Psoas muscle (tissue), 8 donors: ENCODE measurements around the gene NOB1. TPM values are rescaled to one million over a fixed set of nuclear protein-coding genes. Genes with fewer than 3 reads are reported as not detected.

Experiments
- ATAC-seq, 4 donors: fragments of 200-7000 bp; cut with Tn5 transposase; one replicate each; pipeline ENCODE4 v1.9.1; 2020; ENCODE audit warnings: moderate library complexity in 3 of 4, mild to moderate bottlenecking in 2 of 4
- DNase-seq, 2 donors: peaks; one replicate each; pipeline ENCODE4 v3.0.0-alpha.2; 2020
- H3K27ac ChIP-seq: fragments of 200-600 bp; one replicate; pipeline ENCODE4 v1.8.0; 2022
- H3K27me3 ChIP-seq, 3 donors: fragments of 200-600 bp in 1 of 3; one replicate each; pipeline versions ENCODE4 v1.6.1 to v1.8.0; 2013 to 2022; ENCODE audit warnings: low read length in 2 of 3, mild to moderate bottlenecking in 2 of 3, moderate library complexity in 1 of 3; ENCODE audit not compliant: insufficient read depth in 3 of 3
- H3K36me3 ChIP-seq, 2 donors: fragments of 200-600 bp in 1 of 2; one replicate each; pipeline versions ENCODE4 v1.6.1 to v1.8.0; 2013 to 2022; ENCODE audit warnings: low read depth in 1 of 2, mild to moderate bottlenecking in 1 of 2, moderate library complexity in 1 of 2; ENCODE audit not compliant: insufficient read depth in 1 of 2
- H3K4me1 ChIP-seq: fragments of 200-600 bp; one replicate; pipeline ENCODE4 v1.8.0; 2022
- H3K4me3 ChIP-seq: fragments of 200-600 bp; one replicate; pipeline ENCODE4 v1.8.0; 2022; ENCODE audit warnings: mild to moderate bottlenecking
- H3K9me3 ChIP-seq: fragments of 200-600 bp; one replicate; pipeline ENCODE4 v1.8.0; 2022
- WGBS, 3 donors: extraction: QIAGEN DNeasy Blood & Tissue Kit; methylation state at CpG; one replicate each; pipeline versions ENCODE4 v1.1.6 to v1.1.7; 2013; 5-methylcytosine and 5-hydroxymethylcytosine counted together
- intact Hi-C, 2 donors: fragments of 100-400 bp; cut with DNase I; formaldehyde crosslinking; loops; one replicate each; pipeline versions ENCODE4 v1.11.0 to v1.14.2; 2022
- polyA plus RNA-seq, 3 donors: library from polyadenylated mRNA; stranded (reverse); fragments of 200-250 nt; gene quantifications; one replicate each; pipeline ENCODE4 v1.2.3, GENCODE V29; 2013
- total RNA-seq, 4 donors: library from RNA; stranded (reverse); fragmentation: NEBNext Ultra II Directional in 2 of 4; extraction: Animal tissue kit (Norgen Biotek cat#: 25700) in 2 of 4; gene quantifications; one replicate each; pipeline versions ENCODE4 v1.2.1 to v1.2.4, GENCODE V29; 2021 to 2023
- TF ChIP-seq, protein P1 (sequence below): fragments of 200-600 bp; IDR thresholded peaks from one replicate; pipeline ENCODE4 v1.8.0; 2022; ENCODE audit warnings: antibody characterized with exemption
- donor health status: healthy with polysubstance abuse.
- donor health status: DM: no; HTN: no; CAD: no; lungs with moderate emphysema.
- donor health status: Bipolar disorder and iron deficiency.
- donor health status: healthy.
- donor health status: DM: yes; HTN: yes; CAD: no.
- donor health status: DM: no; HTN: no; CAD: no.
- donor health status: DM: no; HTN: no; CAD: no.
- donor health status: DM: yes; HTN: yes; CAD: no.

The NOB1 gene
- total and polyA plus RNA-seq, 7 donors = 29.3 to 60.6 (median 42.5) TPM

DNA sequence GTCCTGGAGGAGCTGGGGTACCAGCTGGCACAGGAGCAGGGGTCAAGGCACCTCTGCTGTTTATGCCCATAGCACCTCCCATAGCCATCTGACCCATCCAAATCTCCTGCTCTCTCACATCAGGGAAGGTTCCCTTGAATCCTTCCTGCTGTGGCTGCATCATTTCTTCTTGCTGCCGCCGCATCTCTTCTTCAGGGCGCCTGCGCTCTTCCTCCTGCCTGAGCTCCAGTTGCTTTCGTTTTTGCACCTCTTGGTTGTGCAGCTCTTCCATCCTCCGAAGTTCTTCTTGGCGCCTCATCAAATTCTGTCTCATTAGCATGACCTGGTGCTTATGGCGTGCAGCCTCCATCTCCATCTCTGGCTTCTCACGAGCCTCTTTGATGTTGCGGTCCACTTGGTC is 2.0 kb upstream of the NOB1 start:
- H3K36me3 ChIP-seq = peaks cover 0 to 11% of the 10 kb centered on the region in 2 donors
- no peak overlapping the region for H3K4me3 ChIP-seq
- H3K27me3 ChIP-seq = no peaks in the 10 kb centered on the region
- no peak for DNase-seq
- H3K4me1 ChIP-seq = peaks cover 11% of the 10 kb centered on the region
- no peak overlapping the region for H3K27ac ChIP-seq
- H3K9me3 ChIP-seq = no peaks in the 10 kb centered on the region
- TF ChIP-seq, protein P1, sequence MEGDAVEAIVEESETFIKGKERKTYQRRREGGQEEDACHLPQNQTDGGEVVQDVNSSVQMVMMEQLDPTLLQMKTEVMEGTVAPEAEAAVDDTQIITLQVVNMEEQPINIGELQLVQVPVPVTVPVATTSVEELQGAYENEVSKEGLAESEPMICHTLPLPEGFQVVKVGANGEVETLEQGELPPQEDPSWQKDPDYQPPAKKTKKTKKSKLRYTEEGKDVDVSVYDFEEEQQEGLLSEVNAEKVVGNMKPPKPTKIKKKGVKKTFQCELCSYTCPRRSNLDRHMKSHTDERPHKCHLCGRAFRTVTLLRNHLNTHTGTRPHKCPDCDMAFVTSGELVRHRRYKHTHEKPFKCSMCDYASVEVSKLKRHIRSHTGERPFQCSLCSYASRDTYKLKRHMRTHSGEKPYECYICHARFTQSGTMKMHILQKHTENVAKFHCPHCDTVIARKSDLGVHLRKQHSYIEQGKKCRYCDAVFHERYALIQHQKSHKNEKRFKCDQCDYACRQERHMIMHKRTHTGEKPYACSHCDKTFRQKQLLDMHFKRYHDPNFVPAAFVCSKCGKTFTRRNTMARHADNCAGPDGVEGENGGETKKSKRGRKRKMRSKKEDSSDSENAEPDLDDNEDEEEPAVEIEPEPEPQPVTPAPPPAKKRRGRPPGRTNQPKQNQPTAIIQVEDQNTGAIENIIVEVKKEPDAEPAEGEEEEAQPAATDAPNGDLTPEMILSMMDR = no peak
- no peak for ATAC-seq
- intact Hi-C loops = loop anchor here in 1 of 2 donors (10.0 kb wide), 1 partner anchor 362 kb away; no protein-coding TSS in a partner anchor
- WGBS, 3 donors = 85 to 97% (median 87%) methylated on average over 10 of the region's 10 CpGs

DNA sequence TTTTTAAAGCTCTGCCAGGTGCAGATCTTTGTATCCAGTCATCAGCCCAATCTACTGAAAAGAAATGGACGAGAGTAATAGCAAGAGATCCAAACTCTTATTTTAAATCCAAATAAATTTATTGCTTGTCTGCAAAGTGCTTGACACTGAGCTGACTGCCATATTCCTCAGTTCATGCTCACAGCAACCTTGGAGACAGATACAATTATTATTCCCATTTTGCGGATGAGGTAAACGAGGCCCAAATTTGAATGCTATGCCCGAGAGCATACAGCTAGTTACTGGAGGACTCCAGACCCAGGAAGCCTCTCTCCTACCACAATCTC is 620 bp downstream of the NOB1 start:
- Histone ChIP-seq H3K9me3 (no peaks in the 10 kb centered on the region), H3K4me3 (peak overlapping the region; percentile 94), H3K4me1 (peaks cover 10% of the 10 kb centered on the region), H3K27me3 (no peaks in the 10 kb centered on the region), H3K36me3 (peaks cover 3 to 37% of the 10 kb centered on the region in 2 donors), H3K27ac (peak overlapping the region; percentile 88)
- 13 to 22% (median 17%) methylated on average over 4 of the region's 4 CpGs for WGBS, 3 donors
- ATAC-seq (no peak), DNase-seq (no peak)
- intact Hi-C loops = loop anchor here (2.0 to 10.0 kb wide), 2 partner anchors 43 to 359 kb away; no protein-coding TSS in a partner anchor
- TF ChIP-seq, protein P1 = no peak

DNA sequence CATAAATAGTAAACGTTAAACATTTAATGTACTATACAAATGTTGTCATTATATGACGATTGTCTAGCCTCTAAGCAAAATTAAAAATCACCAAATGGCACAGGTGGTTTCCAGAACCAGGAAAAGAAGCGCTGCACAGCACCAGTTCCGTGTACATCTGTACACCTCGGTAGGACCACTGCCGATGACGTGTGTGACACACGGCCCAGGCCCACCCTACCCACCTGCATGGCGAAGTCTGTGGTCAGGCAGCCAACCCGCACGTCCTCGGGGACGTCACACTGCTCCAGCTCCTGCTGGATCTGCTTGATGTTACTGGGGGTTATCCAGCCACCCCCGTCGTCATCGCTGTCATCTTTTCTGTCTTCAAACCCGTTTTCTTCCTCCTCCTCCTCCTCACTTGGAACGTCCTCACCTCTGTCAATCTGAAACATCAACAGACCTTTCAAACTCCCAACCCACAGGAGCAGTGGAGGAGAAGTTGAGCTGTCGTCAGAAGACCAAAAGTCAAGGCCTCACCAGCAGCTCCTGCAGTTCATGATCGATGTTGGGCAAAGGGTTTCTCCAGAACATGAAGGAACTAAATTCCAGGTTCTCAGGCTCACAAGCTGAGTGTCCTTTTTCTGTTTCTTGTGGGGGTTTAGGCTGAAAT is 5.9 kb downstream of the NOB1 start:
- TF ChIP-seq, protein P1 = no peak
- DNase-seq = no peak
- Histone ChIP-seq H3K9me3 (no peaks in the 10 kb centered on the region), H3K4me3 (no peak overlapping the region), H3K27ac (no peak overlapping the region), H3K4me1 (peaks cover 7% of the 10 kb centered on the region), H3K27me3 (no peaks in the 10 kb centered on the region), H3K36me3 (peaks cover 3 to 90% of the 10 kb centered on the region in 2 donors)
- no peak for ATAC-seq
- 85 to 90% (median 89%) methylated on average over 18 to 20 of the region's 20 CpGs for WGBS, 3 donors
- intact Hi-C loops = no loop called here

GRCh38 chr16:69747115-69747514 is 7.6 kb downstream of the NOB1 start:
- H3K36me3 ChIP-seq = peaks cover 5 to 100% of the 10 kb centered on the region in 2 donors
- DNase-seq (no peak), ATAC-seq (no peak)
- H3K4me3 ChIP-seq = no peak overlapping the region
- TF ChIP-seq, protein P1 = no peak
- H3K27me3 ChIP-seq = no peaks in the 10 kb centered on the region
- intact Hi-C loops = no loop called here
- no peaks in the 10 kb centered on the region for H3K4me1 ChIP-seq
- 92 to 96% (median 95%) methylated on average over 8 of the region's 8 CpGs for whole genome bisulfite sequencing, 3 donors
- H3K27ac ChIP-seq = no peak overlapping the region
- no peaks in the 10 kb centered on the region for H3K9me3 ChIP-seq

- peaks cover 4 to 100% of the 10 kb centered on the region in 2 donors for H3K36me3 ChIP-seq
- no peak for DNase-seq
- no peak for ATAC-seq
- TF ChIP-seq, protein P1 = no peak
- intact Hi-C loops = no loop called here
- no peaks in the 10 kb centered on the region for H3K27me3 ChIP-seq
- no peaks in the 10 kb centered on the region for H3K4me1 ChIP-seq
- H3K9me3 ChIP-seq = no peaks in the 10 kb centered on the region
- no peak overlapping the region for H3K4me3 ChIP-seq
- WGBS, 3 donors = 80 to 96% (median 87%) methylated on average over 10 of the region's 10 CpGs
- no peak overlapping the region for H3K27ac ChIP-seq
Observed at GRCh38 chr16:69745959-69746358, 8.8 kb downstream of the NOB1 start.
